Uterus (tissue), 4 donors: ENCODE data around the gene LRCH4. TPM values are rescaled to one million over a fixed set of nuclear protein-coding genes. Genes with fewer than 3 reads are reported as not detected.
A peak's percentile ranks its signal among the peaks of the same experiment; 100 is the strongest.
"Not testable (repeated sequence)": the region's sequence is repeated elsewhere in the genome, so short reads cannot be mapped to it uniquely, and the experiment has no call there.

Experiments
- DNase-seq, 2 donors: peaks; one replicate each; pipeline ENCODE4 v3.0.0-alpha.2; 2019 to 2020
- H3K27ac ChIP-seq, 2 donors: fragments of 200-600 bp; sonication (generic); 1 replicate in 1 of 2; 2 replicates in 1 of 2; pipeline ENCODE4 v1.5.1; 2016 to 2018
- H3K27me3 ChIP-seq, 2 donors: fragments of 200-600 bp; sonication (generic); one replicate each; pipeline ENCODE4 v1.5.1; 2018 to 2019; ENCODE audit warnings: control low read depth in 1 of 2
- H3K36me3 ChIP-seq, 2 donors: fragments of 200-600 bp; sonication (generic); one replicate each; pipeline ENCODE4 v1.5.1; 2019; ENCODE audit warnings: control low read depth in 1 of 2
- H3K4me1 ChIP-seq, 2 donors: fragments of 200-600 bp; sonication (generic); one replicate each; pipeline ENCODE4 v1.5.1; 2018 to 2019; ENCODE audit warnings: control low read depth in 1 of 2
- H3K4me3 ChIP-seq, 2 donors: fragments of 200-600 bp; sonication (generic); 1 replicate in 1 of 2; 2 replicates in 1 of 2; pipeline ENCODE4 v1.5.1; 2018 to 2019; ENCODE audit warnings: mild to moderate bottlenecking in 1 of 2
- H3K9me3 ChIP-seq, 2 donors: fragments of 200-600 bp; sonication (generic); one replicate each; pipeline ENCODE4 v1.5.1; 2019; ENCODE audit warnings: control low read depth in 1 of 2
- POLR2A ChIP-seq, 2 donors: fragments of 450-650 bp; IDR thresholded peaks; one replicate each; pipeline ENCODE4 v1.6.1; 2016; ENCODE audit warnings: antibody characterized with exemption in 2 of 2, mild to moderate bottlenecking in 1 of 2, moderate library complexity in 1 of 2
- intact Hi-C: fragments of 100-400 bp; cut with DNase I; formaldehyde crosslinking; loops from one replicate; pipeline ENCODE4 v1.15.1; 2023; ENCODE audit warnings: low total_unique reads
- total RNA-seq, 4 donors: library from RNA; depleted of rRNA in 3 of 4; stranded (reverse); fragments of >200 nt in 3 of 4; gene quantifications; one replicate each; pipeline versions ENCODE4 v1.1.0 to v1.2.4, GENCODE V29; 2014 to 2023
- TF ChIP-seq, protein P1 (sequence below), 4 experiments: fragments of 200-600 bp in 2 of 4; fragments of 450-650 bp in 2 of 4; sonication (generic) in 2 of 4; IDR thresholded peaks; one replicate each; pipeline ENCODE4 v1.5.1; 2016 to 2019; ENCODE audit warnings: antibody characterized with exemption in 4 of 4, mild to moderate bottlenecking in 2 of 4, moderate library complexity in 1 of 4
- donor health status: DM: yes; HTN: yes; CAD: no.

Gene LRCH4
- total RNA-seq, 4 donors from 2014 or later, result 11.5 to 179 (median 56.8) TPM

DNA sequence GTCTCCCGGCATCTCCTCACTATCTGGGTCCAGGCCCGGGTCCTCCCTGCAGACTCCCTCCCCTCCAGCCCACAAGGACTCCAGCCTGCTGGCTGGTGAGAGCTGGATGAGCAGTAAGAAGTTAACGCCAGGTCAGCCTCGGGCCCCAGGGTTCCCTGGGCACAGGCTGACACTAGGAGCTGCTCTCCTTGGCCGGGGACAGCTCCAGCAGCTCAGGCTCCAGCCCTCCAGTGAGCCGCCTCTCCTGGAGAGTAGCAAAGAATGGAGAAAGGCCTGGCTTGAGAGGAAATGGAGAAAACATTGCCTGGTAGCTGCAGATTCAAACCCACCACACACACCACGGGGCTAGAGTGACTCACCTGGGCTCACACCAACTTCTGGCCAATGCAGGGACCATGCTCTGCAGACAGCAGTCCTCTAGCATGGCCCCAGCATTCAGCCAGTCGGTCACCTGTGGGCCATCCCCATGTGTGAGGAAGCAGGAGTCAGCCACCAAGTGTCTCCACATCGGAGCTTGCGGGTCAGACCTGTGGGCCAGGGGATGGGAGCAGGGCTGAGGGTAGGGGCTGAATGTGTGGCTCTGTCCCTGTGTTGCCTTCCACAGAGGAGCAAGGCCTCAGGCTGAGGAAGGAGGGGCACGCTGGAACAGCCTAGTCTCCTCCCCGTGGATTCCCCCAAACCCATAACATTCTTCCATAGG is 18.7 kb downstream of the LRCH4 start:
- H3K36me3 ChIP-seq, result no peaks in the 10 kb centered on the region
- no peaks in the 10 kb centered on the region for H3K9me3 ChIP-seq
- peak overlapping the region in 1 of 2 donors; percentile 42 for H3K27ac ChIP-seq
- H3K4me3 ChIP-seq, result no peak overlapping the region
- TF ChIP-seq POLR2A (IDR thresholded peaks at IDR 0.05), result no peak
- TF ChIP-seq, protein P1, sequence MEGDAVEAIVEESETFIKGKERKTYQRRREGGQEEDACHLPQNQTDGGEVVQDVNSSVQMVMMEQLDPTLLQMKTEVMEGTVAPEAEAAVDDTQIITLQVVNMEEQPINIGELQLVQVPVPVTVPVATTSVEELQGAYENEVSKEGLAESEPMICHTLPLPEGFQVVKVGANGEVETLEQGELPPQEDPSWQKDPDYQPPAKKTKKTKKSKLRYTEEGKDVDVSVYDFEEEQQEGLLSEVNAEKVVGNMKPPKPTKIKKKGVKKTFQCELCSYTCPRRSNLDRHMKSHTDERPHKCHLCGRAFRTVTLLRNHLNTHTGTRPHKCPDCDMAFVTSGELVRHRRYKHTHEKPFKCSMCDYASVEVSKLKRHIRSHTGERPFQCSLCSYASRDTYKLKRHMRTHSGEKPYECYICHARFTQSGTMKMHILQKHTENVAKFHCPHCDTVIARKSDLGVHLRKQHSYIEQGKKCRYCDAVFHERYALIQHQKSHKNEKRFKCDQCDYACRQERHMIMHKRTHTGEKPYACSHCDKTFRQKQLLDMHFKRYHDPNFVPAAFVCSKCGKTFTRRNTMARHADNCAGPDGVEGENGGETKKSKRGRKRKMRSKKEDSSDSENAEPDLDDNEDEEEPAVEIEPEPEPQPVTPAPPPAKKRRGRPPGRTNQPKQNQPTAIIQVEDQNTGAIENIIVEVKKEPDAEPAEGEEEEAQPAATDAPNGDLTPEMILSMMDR (IDR thresholded peaks at IDR 0.05), result no peak
- intact Hi-C loops, result loop anchor here (10.0 kb wide), 1 partner anchor 118 kb away; no protein-coding TSS in a partner anchor
- H3K4me1 ChIP-seq, result peaks cover 0 to 3% of the 10 kb centered on the region in 2 donors
- peak in 1 of 2 donors; percentile 22 for DNase-seq
- H3K27me3 ChIP-seq, result no peaks in the 10 kb centered on the region

DNA sequence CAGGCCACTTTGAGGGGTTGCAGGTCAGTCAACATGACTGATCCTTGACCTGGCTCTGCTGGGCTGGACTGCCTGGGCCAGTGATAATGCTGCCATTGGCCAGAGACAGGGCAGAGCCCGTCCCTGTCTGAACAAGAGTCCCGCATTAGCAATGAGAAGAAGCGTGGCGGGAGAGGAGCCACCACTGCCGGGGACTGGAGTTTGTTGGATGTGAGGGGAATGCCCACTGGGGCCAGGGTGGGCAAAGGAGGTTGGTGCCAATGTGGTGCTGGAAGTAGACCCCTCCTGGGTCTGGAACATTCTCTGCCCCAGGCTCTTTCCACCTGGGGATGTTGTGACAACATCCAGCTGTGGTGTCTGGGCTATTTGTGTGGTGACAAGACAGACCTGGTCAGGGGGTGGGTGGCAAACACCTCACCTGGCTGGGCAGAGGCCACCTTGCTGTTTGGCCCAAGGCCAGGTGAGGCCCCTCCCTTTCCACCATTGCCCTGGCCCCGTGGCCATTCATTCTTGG is 19.9 kb downstream of the LRCH4 start:
- no peak for DNase-seq
- H3K27ac ChIP-seq, result no peak overlapping the region
- intact Hi-C loops, result loop anchor here (10.0 kb wide), 1 partner anchor 119 kb away; no protein-coding TSS in a partner anchor
- no peaks in the 10 kb centered on the region for H3K36me3 ChIP-seq
- H3K4me3 ChIP-seq, result no peak overlapping the region
- no peak for TF ChIP-seq POLR2A (IDR thresholded peaks at IDR 0.05)
- TF ChIP-seq, protein P1 (IDR thresholded peaks at IDR 0.05), result no peak
- no peaks in the 10 kb centered on the region for H3K27me3 ChIP-seq
- peaks cover 0 to 3% of the 10 kb centered on the region in 2 donors for H3K4me1 ChIP-seq
- no peaks in the 10 kb centered on the region for H3K9me3 ChIP-seq

DNA sequence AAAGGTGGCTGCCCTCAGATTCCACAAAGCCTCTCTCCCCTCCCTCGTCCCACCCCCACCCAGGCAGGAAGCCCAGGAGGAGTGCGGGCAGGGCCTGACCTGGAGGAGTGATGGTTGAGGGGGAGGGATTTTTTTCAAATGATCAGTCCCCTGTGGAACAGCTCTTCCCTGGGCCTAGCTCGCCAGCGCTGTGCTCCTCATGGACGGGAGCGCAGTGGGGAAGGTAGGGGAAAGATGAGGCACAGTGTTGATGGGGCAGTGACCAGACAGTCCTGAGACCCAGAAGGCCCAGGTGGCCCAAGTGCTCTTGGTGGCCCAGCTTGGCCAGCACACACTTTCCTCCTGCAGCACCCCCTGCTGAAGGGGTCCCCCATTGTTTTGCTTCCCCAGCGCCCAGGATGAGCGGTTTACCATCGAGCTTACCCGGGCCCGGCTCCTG is 20.8 kb downstream of the LRCH4 start:
- Histone ChIP-seq H3K9me3 (no peaks in the 10 kb centered on the region), H3K4me3 (no peak overlapping the region), H3K36me3 (no peaks in the 10 kb centered on the region), H3K4me1 (peaks cover 0 to under 1% of the 10 kb centered on the region in 2 donors), H3K27ac (no peak overlapping the region), H3K27me3 (no peaks in the 10 kb centered on the region)
- no peak for DNase-seq
- intact Hi-C loops, result loop anchor here (10.0 kb wide), 1 partner anchor 120 kb away; no protein-coding TSS in a partner anchor
- TF ChIP-seq POLR2A (IDR thresholded peaks at IDR 0.05), result no peak
- TF ChIP-seq, protein P1 (IDR thresholded peaks at IDR 0.05), result no peak

DNA sequence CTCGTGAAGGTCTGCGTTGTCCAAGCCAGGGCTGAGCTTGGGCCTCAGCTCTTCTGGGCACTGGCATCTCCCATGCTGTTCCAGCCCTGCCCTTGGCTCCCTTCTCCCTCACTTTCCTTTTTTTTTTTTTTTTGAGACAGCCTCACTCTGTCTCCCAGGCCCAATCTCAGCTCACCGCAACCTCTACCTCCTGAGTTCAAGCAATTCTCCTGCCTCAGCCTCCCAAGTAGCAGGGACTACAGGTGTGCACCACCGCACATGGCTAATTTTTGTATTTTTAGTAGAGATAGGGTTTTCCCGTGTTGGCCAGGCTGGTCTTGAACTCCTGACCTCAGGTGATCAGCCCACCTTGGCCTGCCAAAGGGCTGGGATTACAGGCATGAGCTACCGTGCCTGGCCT is 21.5 kb downstream of the LRCH4 start:
- not testable (repeated sequence) for H3K9me3 ChIP-seq, DNase-seq, H3K27me3 ChIP-seq, H3K4me1 ChIP-seq, H3K36me3 ChIP-seq, H3K4me3 ChIP-seq
- intact Hi-C loops, result loop anchor here (10.0 kb wide), 1 partner anchor 120 kb away; no protein-coding TSS in a partner anchor
- peak overlapping the region in 1 of 2 donors; percentile 21 for H3K27ac ChIP-seq

DNA sequence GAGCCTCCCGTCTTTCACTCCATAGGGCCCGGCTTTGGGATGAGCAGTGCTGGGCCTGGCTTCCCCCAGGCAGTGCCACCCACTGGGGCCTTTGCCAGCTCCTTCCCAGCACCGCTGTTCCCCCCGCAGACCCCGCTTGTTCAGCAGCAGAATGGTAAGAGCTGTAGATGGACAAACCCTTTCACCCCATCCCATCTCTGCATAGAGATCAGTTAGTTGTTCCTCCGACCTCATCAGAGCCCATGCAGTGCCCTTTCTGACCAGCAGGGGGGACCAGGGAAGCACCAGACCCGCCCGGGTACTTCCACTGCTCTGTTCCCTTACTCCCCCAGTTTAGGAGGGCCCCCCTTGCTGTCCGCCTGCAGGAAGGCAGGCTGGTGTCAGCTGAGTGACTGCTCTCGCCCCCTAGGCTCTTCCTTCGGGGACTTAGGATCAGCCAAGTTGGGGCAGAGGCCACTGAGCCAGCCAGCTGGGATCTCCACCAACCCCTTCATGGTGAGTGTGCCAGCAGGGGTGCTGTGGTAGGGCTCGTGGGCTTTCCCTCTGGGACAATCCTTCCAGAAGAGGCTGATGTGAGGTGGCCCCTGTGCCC is 22.0 kb downstream of the LRCH4 start:
- H3K4me1 ChIP-seq, result no peaks in the 10 kb centered on the region
- H3K27me3 ChIP-seq, result no peaks in the 10 kb centered on the region
- no peaks in the 10 kb centered on the region for H3K36me3 ChIP-seq
- peak; percentile 83 to 84 for DNase-seq
- intact Hi-C loops, result loop anchor here (10.0 kb wide), 1 partner anchor 121 kb away; no protein-coding TSS in a partner anchor
- no peak overlapping the region for H3K4me3 ChIP-seq
- H3K27ac ChIP-seq, result peak overlapping the region in 1 of 2 donors; percentile 21
- H3K9me3 ChIP-seq, result no peaks in the 10 kb centered on the region
- TF ChIP-seq, protein P1 (IDR thresholded peaks at IDR 0.05), result peak; percentile 84 to 94 (median 88)
- TF ChIP-seq POLR2A (IDR thresholded peaks at IDR 0.05), result no peak
